ENCODE results near the gene ALDH1B1. TPM values are rescaled to one million over a fixed set of nuclear protein-coding genes. Genes with fewer than 3 reads are reported as not detected.

Gene ALDH1B1
- total and polyA plus RNA-seq, 9 of the 15 experiments (the other 6 are each of a cell fraction or from before 2014, with no cell fraction given): 8.6 to 46.5 (median 30.8) TPM

- TF ChIP-seq REST (IDR thresholded peaks at IDR 0.05; ENCODE audit: borderline replicate concordance) (peak; percentile 94), REST (CRISPR knock-in tag; IDR thresholded peaks at IDR 0.05; ENCODE audit: low read depth) (no peak), PHF21A (IDR thresholded peaks at IDR 0.05; ENCODE audit: borderline replicate concordance, low read depth) (no peak), MXI1 (IDR thresholded peaks at IDR 0.05; ENCODE audit: low read depth, low read length) (no peak), DEAF1 (CRISPR knock-in tag; IDR thresholded peaks at IDR 0.05) (peak; percentile 93), SP1 (CRISPR knock-in tag; IDR thresholded peaks at IDR 0.05) (no peak), ZNF316 (IDR thresholded peaks at IDR 0.05) (no peak), MNT (conservative IDR thresholded peaks at IDR 0.05) (no peak), ZFPM2 (CRISPR knock-in tag; IDR thresholded peaks at IDR 0.05) (no peak), ZNF561 (CRISPR knock-in tag; conservative IDR thresholded peaks at IDR 0.05) (no peak), HDAC6 (IDR thresholded peaks at IDR 0.05; ENCODE audit: low read depth, low read length) (no peak), HDGF (IDR thresholded peaks at IDR 0.05) (no peak), RCOR1 (IDR thresholded peaks at IDR 0.05; ENCODE audit: borderline replicate concordance in 1 of 2, low read depth in 2 of 2, low read length in 2 of 2) (0 out of 4 replicates have a peak, but pooled peaks of 1 of the 2 experiments have one; percentile 27), ARID2 (IDR thresholded peaks at IDR 0.05) (peak; percentile 90), EWSR1 (IDR thresholded peaks at IDR 0.05; ENCODE audit: borderline replicate concordance, low read depth, partially characterized antibody) (no peak), RAD21 (CRISPR knock-in tag; conservative IDR thresholded peaks at IDR 0.05 in 1 of 2, IDR thresholded peaks at IDR 0.05 in 1 of 2) (peak; percentile 98), USF2 (CRISPR knock-in tag; IDR thresholded peaks at IDR 0.05) (peak; percentile 44; the same call in 1 of the 2 replicates), ZNF263 (CRISPR knock-in tag; IDR thresholded peaks at IDR 0.05; ENCODE audit: borderline replicate concordance) (no peak)
Observed at GRCh38 chr9:38371495-38371894, 21.0 kb upstream of the ALDH1B1 start (continued).
